Uterus (tissue), 4 donors: ENCODE measurements around the gene ACAP2. TPM values are rescaled to one million over a fixed set of nuclear protein-coding genes. Genes with fewer than 3 reads are reported as not detected.

ENCODE experiments used
- DNase-seq, 2 donors: peaks; one replicate each; pipeline ENCODE4 v3.0.0-alpha.2; 2019 to 2020
- H3K27ac ChIP-seq, 2 donors: fragments of 200-600 bp; sonication (generic); 1 replicate in 1 of 2; 2 replicates in 1 of 2; pipeline ENCODE4 v1.5.1; 2016 to 2018
- H3K27me3 ChIP-seq, 2 donors: fragments of 200-600 bp; sonication (generic); one replicate each; pipeline ENCODE4 v1.5.1; 2018 to 2019; ENCODE audit warnings: control low read depth in 1 of 2
- H3K36me3 ChIP-seq, 2 donors: fragments of 200-600 bp; sonication (generic); one replicate each; pipeline ENCODE4 v1.5.1; 2019; ENCODE audit warnings: control low read depth in 1 of 2
- H3K4me1 ChIP-seq, 2 donors: fragments of 200-600 bp; sonication (generic); one replicate each; pipeline ENCODE4 v1.5.1; 2018 to 2019; ENCODE audit warnings: control low read depth in 1 of 2
- H3K4me3 ChIP-seq, 2 donors: fragments of 200-600 bp; sonication (generic); 1 replicate in 1 of 2; 2 replicates in 1 of 2; pipeline ENCODE4 v1.5.1; 2018 to 2019; ENCODE audit warnings: mild to moderate bottlenecking in 1 of 2
- H3K9me3 ChIP-seq, 2 donors: fragments of 200-600 bp; sonication (generic); one replicate each; pipeline ENCODE4 v1.5.1; 2019; ENCODE audit warnings: control low read depth in 1 of 2
- CTCF ChIP-seq, 4 experiments: fragments of 200-600 bp in 2 of 4; fragments of 450-650 bp in 2 of 4; sonication (generic) in 2 of 4; IDR thresholded peaks; one replicate each; pipeline ENCODE4 v1.5.1; 2016 to 2019; ENCODE audit warnings: antibody characterized with exemption in 4 of 4, mild to moderate bottlenecking in 2 of 4, moderate library complexity in 1 of 4
- POLR2A ChIP-seq, 2 donors: fragments of 450-650 bp; IDR thresholded peaks; one replicate each; pipeline ENCODE4 v1.6.1; 2016; ENCODE audit warnings: antibody characterized with exemption in 2 of 2, mild to moderate bottlenecking in 1 of 2, moderate library complexity in 1 of 2
- intact Hi-C: fragments of 100-400 bp; cut with DNase I; formaldehyde crosslinking; loops from one replicate; pipeline ENCODE4 v1.15.1; 2023; ENCODE audit warnings: low total_unique reads
- total RNA-seq, 4 donors: library from RNA; depleted of rRNA in 3 of 4; stranded (reverse); fragments of >200 nt in 3 of 4; gene quantifications; one replicate each; pipeline versions ENCODE4 v1.1.0 to v1.2.4, GENCODE V29; 2014 to 2023
- donor health status: DM: yes; HTN: yes; CAD: no.

The ACAP2 gene
- total RNA-seq, 4 donors from 2014 or later, result 40.3 to 140 (median 68.6) TPM

- H3K27ac ChIP-seq, result no peak overlapping the region
- H3K27me3 ChIP-seq, result no peaks in the 10 kb centered on the region
- no peaks in the 10 kb centered on the region for H3K36me3 ChIP-seq
- no peaks in the 10 kb centered on the region for H3K9me3 ChIP-seq
- H3K4me3 ChIP-seq, result no peak overlapping the region
- intact Hi-C loops, result no loop called here
- TF ChIP-seq POLR2A (IDR thresholded peaks at IDR 0.05) (no peak), CTCF (IDR thresholded peaks at IDR 0.05) (no peak)
- no peak for DNase-seq
- no peaks in the 10 kb centered on the region for H3K4me1 ChIP-seq
These were observed 176.4 kb downstream of the ACAP2 start for GRCh38 chr3:195266428-195266827.

GRCh38 chr3:195265363-195265976 lies 177.3 kb downstream of the ACAP2 start:
- no peaks in the 10 kb centered on the region for H3K9me3 ChIP-seq
- H3K36me3 ChIP-seq, result no peaks in the 10 kb centered on the region
- TF ChIP-seq POLR2A (IDR thresholded peaks at IDR 0.05) (no peak), CTCF (IDR thresholded peaks at IDR 0.05) (no peak)
- no peak overlapping the region for H3K27ac ChIP-seq
- no peaks in the 10 kb centered on the region for H3K27me3 ChIP-seq
- intact Hi-C loops, result no loop called here
- no peak overlapping the region for H3K4me3 ChIP-seq
- no peak for DNase-seq
- peaks cover 0 to 6% of the 10 kb centered on the region in 2 donors for H3K4me1 ChIP-seq

- Histone ChIP-seq H3K36me3 (no peaks in the 10 kb centered on the region), H3K4me1 (peaks cover 3 to 9% of the 10 kb centered on the region in 2 donors), H3K27ac (no peak overlapping the region), H3K4me3 (no peak overlapping the region), H3K9me3 (no peaks in the 10 kb centered on the region), H3K27me3 (no peaks in the 10 kb centered on the region)
- intact Hi-C loops, result loop anchor here (5.0 kb wide), 1 partner anchor 582 kb away; no protein-coding TSS in a partner anchor
- TF ChIP-seq POLR2A (IDR thresholded peaks at IDR 0.05) (no peak), CTCF (IDR thresholded peaks at IDR 0.05) (no peak)
- DNase-seq, result no peak
These were observed 178.8 kb downstream of the ACAP2 start for GRCh38 chr3:195263925-195264600.

GRCh38 chr3:195263193-195263924 lies 179.5 kb downstream of the ACAP2 start:
- intact Hi-C loops, result loop anchor here (5.0 kb wide), 1 partner anchor 581 kb away; no protein-coding TSS in a partner anchor
- H3K27me3 ChIP-seq, result no peaks in the 10 kb centered on the region
- TF ChIP-seq CTCF (IDR thresholded peaks at IDR 0.05) (no peak), POLR2A (IDR thresholded peaks at IDR 0.05) (no peak)
- DNase-seq, result no peak
- peaks cover 7 to 14% of the 10 kb centered on the region in 2 donors for H3K4me1 ChIP-seq
- no peak overlapping the region for H3K4me3 ChIP-seq
- H3K27ac ChIP-seq, result no peak overlapping the region
- H3K36me3 ChIP-seq, result no peaks in the 10 kb centered on the region
- H3K9me3 ChIP-seq, result no peaks in the 10 kb centered on the region

GRCh38 chr3:195261925-195262324 lies 180.9 kb downstream of the ACAP2 start:
- H3K27ac ChIP-seq, result no peak overlapping the region
- peaks cover 7 to 22% of the 10 kb centered on the region in 2 donors for H3K4me1 ChIP-seq
- H3K4me3 ChIP-seq, result no peak overlapping the region
- no peaks in the 10 kb centered on the region for H3K36me3 ChIP-seq
- H3K27me3 ChIP-seq, result no peaks in the 10 kb centered on the region
- intact Hi-C loops, result loop anchor here (5.0 kb wide), 1 partner anchor 580 kb away; no protein-coding TSS in a partner anchor
- TF ChIP-seq POLR2A (IDR thresholded peaks at IDR 0.05) (no peak), CTCF (IDR thresholded peaks at IDR 0.05) (no peak)
- H3K9me3 ChIP-seq, result no peaks in the 10 kb centered on the region
- DNase-seq, result no peak
